Calu3 (cell line): ENCODE data around the gene OR2M3. TPM values are rescaled to one million over a fixed set of nuclear protein-coding genes. Genes with fewer than 3 reads are reported as not detected.
A peak's percentile ranks its signal among the peaks of the same experiment; 100 is the strongest.
"Not testable (repeated sequence)": the region's sequence is repeated elsewhere in the genome, so short reads cannot be mapped to it uniquely, and the experiment has no call there.

Experiments used
- BruUV-seq: library from RNA; stranded (reverse); fragments of 400-500 nt; replicated peaks from 2 replicates; lab custom pipeline; 2021; lab: Mats Ljungman, UMichigan
- CTCF ChIA-PET: fragments of 300-600 bp; sonication (Branson Sonifier 250); formaldehyde crosslinking; loops from one replicate; lab custom pipeline; 2022; ENCODE audit warnings: antibody characterized with exemption; lab: Charles Lee
- DNase-seq: peaks from one replicate; pipeline ENCODE4 v3.0.0; 2022
- H3K27ac Mint-ChIP-seq: one replicate; pipeline ENCODE4 v1.8.0; 2022; ENCODE audit warnings: mixed read lengths; ENCODE audit not compliant: unreplicated experiment
- H3K27me3 Mint-ChIP-seq: one replicate; pipeline ENCODE4 v1.8.0; 2022; ENCODE audit warnings: mixed read lengths; ENCODE audit not compliant: unreplicated experiment
- H3K36me3 Mint-ChIP-seq: one replicate; pipeline ENCODE4 v1.8.0; 2022; ENCODE audit warnings: mild to moderate bottlenecking, moderate library complexity, mixed read lengths; ENCODE audit not compliant: insufficient read depth, unreplicated experiment
- H3K4me1 Mint-ChIP-seq: one replicate; pipeline ENCODE4 v1.8.0; 2022; ENCODE audit warnings: mild to moderate bottlenecking, low read depth, mixed read lengths; ENCODE audit not compliant: unreplicated experiment
- H3K4me3 Mint-ChIP-seq: one replicate; pipeline ENCODE4 v1.8.0; 2022; ENCODE audit warnings: mild to moderate bottlenecking, low read depth, moderate library complexity, mixed read lengths; ENCODE audit not compliant: unreplicated experiment
- H3K9me3 Mint-ChIP-seq: one replicate; pipeline ENCODE4 v1.8.0; 2022; ENCODE audit warnings: low read depth, mixed read lengths; ENCODE audit not compliant: unreplicated experiment
- intact Hi-C: fragments of 100-400 bp; cut with micrococcal nuclease; formaldehyde crosslinking; loops from one replicate; pipeline ENCODE4 v1.10.0; 2022; ENCODE audit not compliant: unreplicated experiment
- total RNA-seq: library from RNA; stranded (reverse); gene quantifications from 2 replicates; pipeline ENCODE4 v1.2.3, GENCODE V29; 2022
- TF ChIP-seq, protein P1 (sequence below): fragments of 200-600 bp; IDR thresholded peaks from one replicate; pipeline ENCODE4 v1.8.0; 2022; ENCODE audit warnings: antibody characterized with exemption; ENCODE audit not compliant: unreplicated experiment

OR2M3 gene
- total RNA-seq, 1 experiment from 2014 or later = not detected

DNA sequence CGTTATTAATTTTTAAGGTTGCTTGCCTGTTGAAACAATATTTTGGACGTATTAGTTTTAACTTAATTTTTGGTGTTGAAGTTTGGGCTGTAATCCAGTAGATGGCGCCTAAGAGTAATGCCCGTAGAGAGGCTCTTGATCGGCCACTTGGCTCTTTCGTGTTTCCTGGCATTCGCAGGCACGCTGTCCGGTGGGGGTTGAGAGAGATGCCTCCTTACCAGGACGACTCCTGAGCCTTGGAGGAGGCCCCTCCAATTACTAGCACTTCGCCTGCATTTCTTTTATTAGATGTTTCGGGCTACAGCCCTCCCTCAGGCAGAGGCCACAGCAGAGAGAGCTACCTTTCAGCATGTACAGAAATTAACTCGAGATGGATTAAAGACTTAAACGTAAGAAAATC lies 46.1 kb downstream of the OR2M3 start:
- no TSS peak for BruUV-seq
- no peaks in the 10 kb centered on the region for H3K27me3 Mint-ChIP-seq
- H3K9me3 Mint-ChIP-seq = peaks cover 13% of the 10 kb centered on the region
- no peak overlapping the region for H3K27ac Mint-ChIP-seq
- CTCF ChIA-PET = no interaction called here
- no peaks in the 10 kb centered on the region for H3K4me1 Mint-ChIP-seq
- TF ChIP-seq, protein P1, sequence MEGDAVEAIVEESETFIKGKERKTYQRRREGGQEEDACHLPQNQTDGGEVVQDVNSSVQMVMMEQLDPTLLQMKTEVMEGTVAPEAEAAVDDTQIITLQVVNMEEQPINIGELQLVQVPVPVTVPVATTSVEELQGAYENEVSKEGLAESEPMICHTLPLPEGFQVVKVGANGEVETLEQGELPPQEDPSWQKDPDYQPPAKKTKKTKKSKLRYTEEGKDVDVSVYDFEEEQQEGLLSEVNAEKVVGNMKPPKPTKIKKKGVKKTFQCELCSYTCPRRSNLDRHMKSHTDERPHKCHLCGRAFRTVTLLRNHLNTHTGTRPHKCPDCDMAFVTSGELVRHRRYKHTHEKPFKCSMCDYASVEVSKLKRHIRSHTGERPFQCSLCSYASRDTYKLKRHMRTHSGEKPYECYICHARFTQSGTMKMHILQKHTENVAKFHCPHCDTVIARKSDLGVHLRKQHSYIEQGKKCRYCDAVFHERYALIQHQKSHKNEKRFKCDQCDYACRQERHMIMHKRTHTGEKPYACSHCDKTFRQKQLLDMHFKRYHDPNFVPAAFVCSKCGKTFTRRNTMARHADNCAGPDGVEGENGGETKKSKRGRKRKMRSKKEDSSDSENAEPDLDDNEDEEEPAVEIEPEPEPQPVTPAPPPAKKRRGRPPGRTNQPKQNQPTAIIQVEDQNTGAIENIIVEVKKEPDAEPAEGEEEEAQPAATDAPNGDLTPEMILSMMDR = peak; percentile 62
- peak overlapping the region; percentile 26 for H3K4me3 Mint-ChIP-seq
- intact Hi-C loops = loop anchor here (5.0 kb wide), 1 partner anchor 444 kb away; no protein-coding TSS in a partner anchor
- peaks cover 4% of the 10 kb centered on the region for H3K36me3 Mint-ChIP-seq
- DNase-seq = peak; percentile 33

DNA sequence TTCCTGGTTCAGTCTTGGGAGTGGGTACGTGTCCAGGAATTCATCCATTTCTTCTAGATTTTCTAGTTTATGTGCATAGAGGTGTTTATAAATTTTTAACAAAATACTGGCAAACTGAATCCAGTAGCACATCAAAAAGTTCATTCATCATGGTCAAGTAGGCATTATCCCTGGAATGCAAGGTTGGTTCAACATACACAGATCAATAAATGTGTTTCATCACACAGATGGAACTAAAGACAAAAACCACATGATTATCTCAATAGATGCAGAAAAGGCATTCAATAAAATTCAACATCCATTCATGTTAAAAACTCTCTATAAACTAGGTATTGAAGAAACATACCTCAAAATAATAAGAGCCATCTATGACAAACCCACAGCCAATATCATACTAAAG lies 62.2 kb downstream of the OR2M3 start:
- DNase-seq, H3K27ac Mint-ChIP-seq, H3K27me3 Mint-ChIP-seq, H3K36me3 Mint-ChIP-seq, CTCF ChIA-PET, H3K4me3 Mint-ChIP-seq, intact Hi-C loops, BruUV-seq, H3K4me1 Mint-ChIP-seq: not testable (repeated sequence)
- H3K9me3 Mint-ChIP-seq = peaks cover 16% of the 10 kb centered on the region

Other genes starting within 250 kb of the OR2M3 start
- not detected in 2 replicates for gene OR2L8, start 248.4 kb upstream of the OR2M3 start, total RNA-seq
- not detected in 2 replicates for gene OR2AK2, start 232.0 kb upstream of the OR2M3 start, total RNA-seq
- not detected in 2 replicates for gene OR2L5, start 183.6 kb upstream of the OR2M3 start, total RNA-seq
- 0.21 TPM in 1 of 2 replicates, not detected in the other for gene OR2L2, start 167.2 kb upstream of the OR2M3 start, total RNA-seq
- gene OR2L3, start 150.4 kb upstream of the OR2M3 start, total RNA-seq = not detected in 2 replicates
- not detected in 2 replicates for gene OR2L13, start 102.1 kb upstream of the OR2M3 start, total RNA-seq
- not detected in 2 replicates for gene OR2M5, start 52.1 kb upstream of the OR2M3 start, total RNA-seq
- not detected in 2 replicates for gene OR2M2, start 22.4 kb upstream of the OR2M3 start, total RNA-seq
- gene OR2M4, start 34.2 kb downstream of the OR2M3 start, total RNA-seq = not detected in 2 replicates
- gene OR2T33, start 80.7 kb downstream of the OR2M3 start, total RNA-seq = not detected in 2 replicates
- not detected in 2 replicates for gene OR2T12, start 106.2 kb downstream of the OR2M3 start, total RNA-seq
- gene OR2M7, start 127.3 kb downstream of the OR2M3 start, total RNA-seq = not detected in 2 replicates
- gene OR14C36, start 151.5 kb downstream of the OR2M3 start, total RNA-seq = not detected in 2 replicates
- not detected in 2 replicates for gene OR2T4, start 164.4 kb downstream of the OR2M3 start, total RNA-seq
- gene OR2T6, start 178.5 kb downstream of the OR2M3 start, total RNA-seq = not detected in 2 replicates
- not detected in 2 replicates for gene OR2T1, start 205.8 kb downstream of the OR2M3 start, total RNA-seq
- gene OR2T2, start 248.4 kb downstream of the OR2M3 start, total RNA-seq = not detected in 2 replicates